GM21717 (cell line): ENCODE measurements around the gene GALNT2.

Experiments used
- ATAC-seq: cut with Tn5 transposase; IDR thresholded peaks from one replicate; pipeline ENCODE4 v1.9.1; 2021; ENCODE audit warnings: mild to moderate bottlenecking, moderate library complexity; ENCODE audit not compliant: unreplicated experiment

The GALNT2 gene

GRCh38 chr1:230125640-230126528, 58.8 kb downstream of the GALNT2 start:
- ATAC-seq = no peak

GRCh38 chr1:230126529-230127104, 59.6 kb downstream of the GALNT2 start:
- no peak for ATAC-seq

GRCh38 chr1:230127105-230128054, 60.3 kb downstream of the GALNT2 start:
- no peak for ATAC-seq

GRCh38 chr1:230128569-230129285, 61.7 kb downstream of the GALNT2 start:
- no peak for ATAC-seq

- no peak for ATAC-seq
Measured at GRCh38 chr1:230129341-230129740, 62.3 kb downstream of the GALNT2 start.

- ATAC-seq = no peak
Measured at GRCh38 chr1:230130172-230130944, 63.3 kb downstream of the GALNT2 start.

- no peak for ATAC-seq
Measured at GRCh38 chr1:230131457-230131856, 64.4 kb downstream of the GALNT2 start.

GRCh38 chr1:230132758-230133157, 65.7 kb downstream of the GALNT2 start:
- ATAC-seq = no peak

- no peak for ATAC-seq
Measured at GRCh38 chr1:230135726-230136125, 68.7 kb downstream of the GALNT2 start.

- ATAC-seq = no peak
Measured at GRCh38 chr1:230136453-230137336, 69.7 kb downstream of the GALNT2 start.

- ATAC-seq = no peak
Measured at GRCh38 chr1:230137337-230137815, 70.3 kb downstream of the GALNT2 start.

GRCh38 chr1:230138561-230139239, 71.7 kb downstream of the GALNT2 start:
- no peak for ATAC-seq

GRCh38 chr1:230139315-230139714, 72.3 kb downstream of the GALNT2 start:
- ATAC-seq = no peak

- ATAC-seq = no peak
Measured at GRCh38 chr1:230139741-230140140, 72.7 kb downstream of the GALNT2 start.

GRCh38 chr1:230140221-230141020, 73.4 kb downstream of the GALNT2 start:
- no peak for ATAC-seq

- ATAC-seq = no peak
Measured at GRCh38 chr1:230141021-230141648, 74.1 kb downstream of the GALNT2 start.
